Smooth muscle cell (in vitro differentiated cells): ENCODE results near the gene OSBPL10. TPM values are rescaled to one million over a fixed set of nuclear protein-coding genes. Genes with fewer than 3 reads are reported as not detected.

ENCODE experiments used
- DNase-seq: peaks from one replicate; lab custom pipeline; 2025; ENCODE audit not compliant: unreplicated experiment; lab: John Stamatoyannopoulos, UW
- H2AFZ ChIP-seq: fragments of 200-600 bp; sonication (generic); 2 replicates; pipeline ENCODE4 v1.6.0; 2016; ENCODE audit warnings: antibody characterized with exemption, low read depth, mild to moderate bottlenecking
- H3F3A ChIP-seq: fragments of 200-600 bp; sonication (generic); 2 replicates; pipeline ENCODE4 v1.6.0; 2017; ENCODE audit warnings: antibody characterized with exemption, low read depth
- H3K27ac ChIP-seq: fragments of 200-600 bp; sonication (generic); 2 replicates; pipeline ENCODE4 v1.5.1; 2016; ENCODE audit warnings: low read depth, mild to moderate bottlenecking
- H3K27me3 ChIP-seq: fragments of 200-600 bp; sonication (generic); 2 replicates; pipeline ENCODE4 v1.6.1; 2016; ENCODE audit warnings: low read depth, mild to moderate bottlenecking
- H3K36me3 ChIP-seq: fragments of 200-600 bp; sonication (generic); 2 replicates; pipeline ENCODE4 v1.5.1; 2016; ENCODE audit warnings: low read depth
- H3K4me1 ChIP-seq: fragments of 200-600 bp; sonication (generic); 2 replicates; pipeline ENCODE4 v1.5.1; 2016; ENCODE audit warnings: low read depth
- H3K4me2 ChIP-seq: fragments of 200-600 bp; sonication (generic); 2 replicates; pipeline ENCODE4 v1.6.0; 2016; ENCODE audit warnings: mild to moderate bottlenecking
- H3K4me3 ChIP-seq: fragments of 200-600 bp; sonication (generic); 2 replicates; pipeline ENCODE4 v1.5.1; 2016; ENCODE audit warnings: mild to moderate bottlenecking
- H3K79me2 ChIP-seq: fragments of 200-600 bp; sonication (generic); 2 replicates; pipeline ENCODE4 v1.6.0; 2016; ENCODE audit warnings: low read depth, mild to moderate bottlenecking
- H3K9ac ChIP-seq: fragments of 200-600 bp; sonication (generic); 2 replicates; pipeline ENCODE4 v1.6.0; 2016; ENCODE audit warnings: low read depth
- H3K9me3 ChIP-seq: fragments of 200-600 bp; sonication (generic); replicated peaks from 2 replicates; pipeline ENCODE4 v1.5.1; 2016; ENCODE audit warnings: low read depth
- H4K20me1 ChIP-seq: fragments of 200-600 bp; sonication (generic); 2 replicates; pipeline ENCODE4 v1.6.0; 2016; ENCODE audit warnings: low read depth
- WGBS: methylation state at CpG from one replicate; pipeline ENCODE4 v1.1.7; 2016; ENCODE audit warnings: low lambda C conversion rate; 5-methylcytosine and 5-hydroxymethylcytosine counted together
- polyA plus RNA-seq: library from polyadenylated mRNA; unstranded; fragments of >200 nt; fragmentation: Nextera tagmentation; extraction: Ambion mirVana; gene quantifications from 2 replicates; pipeline ENCODE4 v1.2.1, GENCODE V29; 2016
- total RNA-seq: library from RNA; depleted of rRNA; stranded (reverse); fragments of >200 nt; gene quantifications from 2 replicates; pipeline ENCODE4 v1.2.3, GENCODE V29; 2014
- TF ChIP-seq, protein P1 (sequence below): fragments of 200-600 bp; sonication (generic); IDR thresholded peaks from 2 replicates; pipeline ENCODE4 v1.5.1; 2017; ENCODE audit warnings: borderline replicate concordance, mild to moderate bottlenecking, antibody characterized with exemption; ENCODE audit not compliant: insufficient read depth, poor library complexity, severe bottlenecking

OSBPL10 gene
- total and polyA plus RNA-seq, 2 experiments from 2014 or later: 48.9 to 91.5 TPM

DNA sequence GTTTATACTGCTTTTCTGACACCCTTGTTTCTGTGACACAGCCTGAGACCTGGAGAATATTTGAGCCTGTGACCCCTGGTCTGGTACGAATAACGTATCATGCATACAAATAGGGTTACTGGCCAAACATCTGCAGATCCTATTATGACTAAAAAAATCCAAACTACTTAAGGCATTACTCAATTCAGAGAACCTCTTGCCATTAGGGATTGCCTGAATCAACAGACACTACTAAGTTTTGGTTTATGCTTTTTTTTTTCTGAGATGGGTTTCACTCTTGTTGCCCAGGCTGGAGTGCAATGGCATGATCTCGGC, 35.4 kb downstream of the OSBPL10 start:
- Histone ChIP-seq H4K20me1 (peaks cover 49% of the 10 kb centered on the region), H3K27ac (no peak overlapping the region), H3K9ac (no peak overlapping the region), H2AFZ (no peak overlapping the region), H3K79me2 (peaks cover 100% of the 10 kb centered on the region), H3F3A (no peaks in the 10 kb centered on the region), H3K27me3 (no peaks in the 10 kb centered on the region), H3K4me1 (no peaks in the 10 kb centered on the region), H3K4me3 (no peak overlapping the region), H3K9me3 (no peaks in the 10 kb centered on the region), H3K36me3 (no peaks in the 10 kb centered on the region), H3K4me2 (no peak overlapping the region)
- TF ChIP-seq, protein P1, sequence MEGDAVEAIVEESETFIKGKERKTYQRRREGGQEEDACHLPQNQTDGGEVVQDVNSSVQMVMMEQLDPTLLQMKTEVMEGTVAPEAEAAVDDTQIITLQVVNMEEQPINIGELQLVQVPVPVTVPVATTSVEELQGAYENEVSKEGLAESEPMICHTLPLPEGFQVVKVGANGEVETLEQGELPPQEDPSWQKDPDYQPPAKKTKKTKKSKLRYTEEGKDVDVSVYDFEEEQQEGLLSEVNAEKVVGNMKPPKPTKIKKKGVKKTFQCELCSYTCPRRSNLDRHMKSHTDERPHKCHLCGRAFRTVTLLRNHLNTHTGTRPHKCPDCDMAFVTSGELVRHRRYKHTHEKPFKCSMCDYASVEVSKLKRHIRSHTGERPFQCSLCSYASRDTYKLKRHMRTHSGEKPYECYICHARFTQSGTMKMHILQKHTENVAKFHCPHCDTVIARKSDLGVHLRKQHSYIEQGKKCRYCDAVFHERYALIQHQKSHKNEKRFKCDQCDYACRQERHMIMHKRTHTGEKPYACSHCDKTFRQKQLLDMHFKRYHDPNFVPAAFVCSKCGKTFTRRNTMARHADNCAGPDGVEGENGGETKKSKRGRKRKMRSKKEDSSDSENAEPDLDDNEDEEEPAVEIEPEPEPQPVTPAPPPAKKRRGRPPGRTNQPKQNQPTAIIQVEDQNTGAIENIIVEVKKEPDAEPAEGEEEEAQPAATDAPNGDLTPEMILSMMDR: no peak
- DNase-seq: no peak
- 77% methylated on average over 3 of the region's 3 CpGs for whole genome bisulfite sequencing

DNA sequence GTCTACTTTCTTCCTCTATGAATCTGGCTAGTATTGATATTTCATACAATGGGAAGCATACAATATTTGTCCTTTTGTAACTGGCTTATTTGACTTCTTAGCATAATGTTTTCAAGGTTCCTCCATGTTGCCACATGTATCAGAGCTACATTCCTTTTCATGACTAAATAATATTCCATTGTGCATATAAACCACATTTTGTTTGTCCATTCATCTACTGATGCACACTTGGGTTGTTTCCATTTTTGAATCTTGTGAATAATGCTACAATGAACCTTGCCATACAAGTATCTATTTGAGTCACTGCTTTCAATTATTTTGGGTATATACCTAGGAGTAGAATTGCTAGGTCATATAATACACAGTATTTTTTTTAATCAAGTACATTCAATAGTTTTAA, 38.0 kb downstream of the OSBPL10 start:
- Histone ChIP-seq H3K4me3 (no peak overlapping the region), H2AFZ (no peak overlapping the region), H3K9ac (no peak overlapping the region), H3K4me2 (no peak overlapping the region), H3K27me3 (no peaks in the 10 kb centered on the region), H3K36me3 (no peaks in the 10 kb centered on the region), H3F3A (no peaks in the 10 kb centered on the region), H3K4me1 (no peaks in the 10 kb centered on the region), H3K27ac (no peak overlapping the region), H4K20me1 (peaks cover 46% of the 10 kb centered on the region), H3K79me2 (peaks cover 100% of the 10 kb centered on the region), H3K9me3 (no peaks in the 10 kb centered on the region)
- DNase-seq: no peak
- TF ChIP-seq, protein P1: no peak

DNA sequence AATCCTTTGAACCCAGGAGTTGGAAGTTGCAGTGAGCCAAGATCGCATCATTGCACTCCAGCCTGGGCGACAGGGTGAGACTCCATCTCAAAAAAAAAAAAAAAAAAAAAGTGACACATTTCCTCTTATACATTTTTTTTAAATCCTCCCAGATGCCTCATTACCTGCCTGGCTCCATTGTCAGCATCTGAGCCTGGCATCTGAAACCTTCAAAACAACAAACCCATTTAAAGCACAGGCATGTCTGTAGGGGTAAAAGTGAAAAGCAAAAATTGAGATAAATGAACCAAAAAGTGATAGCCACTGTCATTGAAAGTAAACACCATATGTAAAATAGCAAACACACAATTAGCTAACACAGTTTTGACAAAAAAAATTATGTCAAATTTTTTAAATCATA, 38.6 kb downstream of the OSBPL10 start:
- H3F3A ChIP-seq: no peaks in the 10 kb centered on the region
- no peaks in the 10 kb centered on the region for H3K27me3 ChIP-seq
- H4K20me1 ChIP-seq: peaks cover 42% of the 10 kb centered on the region
- H2AFZ ChIP-seq: no peak overlapping the region
- 100% methylated on average over 2 of the region's 2 CpGs for WGBS
- TF ChIP-seq, protein P1: no peak
- no peak overlapping the region for H3K4me3 ChIP-seq
- no peaks in the 10 kb centered on the region for H3K36me3 ChIP-seq
- H3K4me1 ChIP-seq: no peaks in the 10 kb centered on the region
- H3K79me2 ChIP-seq: peaks cover 100% of the 10 kb centered on the region
- H3K9ac ChIP-seq: no peak overlapping the region
- DNase-seq: no peak
- no peak overlapping the region for H3K4me2 ChIP-seq
- H3K9me3 ChIP-seq: no peaks in the 10 kb centered on the region
- no peak overlapping the region for H3K27ac ChIP-seq

DNA sequence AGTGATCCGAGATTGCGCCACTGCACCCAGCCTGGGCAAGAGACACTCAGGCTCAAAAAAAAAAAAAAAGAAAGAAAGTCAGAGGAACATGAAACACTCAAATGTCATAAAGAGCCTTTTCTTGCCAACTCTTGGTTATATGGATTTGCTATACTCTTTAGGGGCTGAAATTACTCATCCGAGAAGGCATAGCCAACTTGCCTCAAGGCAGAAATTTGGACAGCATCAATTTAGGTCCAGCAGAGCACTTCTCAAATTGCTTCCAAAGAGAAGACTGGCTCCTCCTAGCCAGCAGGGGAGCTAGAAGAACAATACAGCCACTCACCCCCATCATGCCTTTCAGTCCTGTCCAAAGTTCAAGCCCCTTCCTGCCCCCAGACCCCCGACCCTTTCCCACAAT, 43.8 kb downstream of the OSBPL10 start:
- peaks cover 99% of the 10 kb centered on the region for H3K79me2 ChIP-seq
- 98% methylated on average over 4 of the region's 4 CpGs for WGBS
- H4K20me1 ChIP-seq: peaks cover 26% of the 10 kb centered on the region
- peaks cover 15% of the 10 kb centered on the region for H3K4me1 ChIP-seq
- H3K4me2 ChIP-seq: no peak overlapping the region
- DNase-seq: no peak
- no peaks in the 10 kb centered on the region for H3K36me3 ChIP-seq
- H3K27me3 ChIP-seq: no peaks in the 10 kb centered on the region
- no peaks in the 10 kb centered on the region for H3F3A ChIP-seq
- no peaks in the 10 kb centered on the region for H3K9me3 ChIP-seq
- H3K9ac ChIP-seq: no peak overlapping the region
- H3K4me3 ChIP-seq: no peak overlapping the region
- no peak overlapping the region for H2AFZ ChIP-seq
- TF ChIP-seq, protein P1: no peak
- H3K27ac ChIP-seq: peak overlapping the region; percentile 40
